HepG2 (cell line): Measurements from ENCODE around the gene SORL1-AS1.

Experiments used
- ATAC-seq: fragments of 200-7000 bp; cut with Tn5 transposase; 3 replicates; pipeline ENCODE4 v1.9.1; 2020; ENCODE audit warnings: mild to moderate bottlenecking, moderate library complexity
- BruUV-seq: library from RNA; stranded (reverse); fragments of 400-500 nt; replicated peaks from 2 replicates; lab custom pipeline; 2021; lab: Mats Ljungman, UMichigan
- CTCF ChIA-PET: fragments of 300-600 bp; formaldehyde crosslinking; extraction: SDS; loops from one replicate; lab custom pipeline; 2021; ENCODE audit warnings: low total read pairs, inconsistent platforms, low intra/inter-chr PET ratio; lab: Yijun Ruan, JAX
- POLR2A ChIA-PET: fragments of 350-600 bp; sonication (Branson Sonifier 250); formaldehyde crosslinking; loops from one replicate; lab custom pipeline; 2020; ENCODE audit warnings: antibody characterized with exemption, inconsistent platforms; lab: Yijun Ruan, JAX
- DNase-seq: peaks from one replicate; pipeline ENCODE4 v3.0.0-alpha.2; 2015; ENCODE audit warnings: low spot score
- FAIRE-seq: peaks from 3 replicates; lab custom pipeline; 2011; peaks lifted over from hg19 to GRCh38; lab: Jason Lieb, UNC
- H2AFZ ChIP-seq: one replicate; pipeline ENCODE4 v1.6.1; 2011; ENCODE audit warnings: low read length, inconsistent platforms
- H3K27ac ChIP-seq: fragments of 300-600 bp; 3 replicates; pipeline ENCODE4 v1.8.0; 2011; ENCODE audit warnings: mixed run types, mild to moderate bottlenecking, mixed read lengths, low read length, inconsistent platforms; ENCODE audit not compliant: insufficient read depth; ENCODE audit errors: extremely low read length
- H3K27me3 ChIP-seq, 2 experiments: fragments of 200-600 bp in 1 of 2; 2 replicates in 1 of 2; 3 replicates in 1 of 2; pipeline versions ENCODE4 v1.6.0 to v1.8.0; 2011; ENCODE audit warnings: low read length in 2 of 2, mild to moderate bottlenecking in 2 of 2, moderate library complexity in 2 of 2, inconsistent platforms in 1 of 2; ENCODE audit not compliant: insufficient read depth in 2 of 2, control insufficient read depth in 1 of 2
- H3K36me3 ChIP-seq, 2 experiments: fragments of 200-600 bp in 1 of 2; replicated peaks in 1 of 2; 2 replicates in 1 of 2; 3 replicates in 1 of 2; pipeline versions ENCODE4 v1.5.1 to v1.8.0; 2011; ENCODE audit warnings: low read length in 2 of 2, inconsistent platforms in 1 of 2; ENCODE audit not compliant: insufficient read depth in 2 of 2, control insufficient read depth in 1 of 2
- H3K4me1 ChIP-seq: 2 replicates; pipeline ENCODE4 v1.5.1; 2012; ENCODE audit warnings: low read length, inconsistent platforms; ENCODE audit not compliant: insufficient read depth
- H3K4me2 ChIP-seq: 2 replicates; pipeline ENCODE4 v1.6.0; 2011; ENCODE audit warnings: low read depth, low read length, inconsistent platforms
- H3K4me3 ChIP-seq, 3 experiments: fragments of 200-600 bp in 1 of 3; sonication (generic), shearing (Covaris generic) in 1 of 3; replicated peaks in 1 of 3; 2 replicates each; pipeline ENCODE4 v1.5.1; 2011 to 2016; ENCODE audit warnings: low read length in 3 of 3, inconsistent platforms in 2 of 3, low read depth in 2 of 3, mild to moderate bottlenecking in 2 of 3, control low read depth in 1 of 3, mixed read lengths in 1 of 3; ENCODE audit not compliant: insufficient read depth in 1 of 3
- H3K79me2 ChIP-seq: one replicate; pipeline ENCODE4 v1.6.1; 2011; ENCODE audit warnings: low read length, inconsistent platforms; ENCODE audit not compliant: insufficient read depth
- H3K9ac ChIP-seq: 2 replicates; pipeline ENCODE4 v1.6.0; 2011; ENCODE audit warnings: mild to moderate bottlenecking, low read depth, low read length, inconsistent platforms; ENCODE audit not compliant: insufficient read depth
- H3K9me3 ChIP-seq: 2 replicates; pipeline ENCODE4 v1.5.1; 2012; ENCODE audit warnings: mild to moderate bottlenecking, low read length
- H4K20me1 ChIP-seq: 2 replicates; pipeline ENCODE4 v1.6.0; 2011; ENCODE audit warnings: inconsistent platforms, mild to moderate bottlenecking, low read length, moderate library complexity; ENCODE audit not compliant: insufficient read depth
- CBX1 ChIP-seq: IDR thresholded peaks from one replicate; pipeline ENCODE4 v1.6.1; 2016; ENCODE audit warnings: antibody characterized with exemption, low read depth
- CEBPB ChIP-seq: IDR thresholded peaks from 2 replicates; pipeline ENCODE4 v1.6.1; 2011; ENCODE audit warnings: low read depth, low read length, improper control_type of control experiment, borderline replicate concordance
- GZF1 ChIP-seq: sonication (generic); formaldehyde crosslinking; IDR thresholded peaks from 2 replicates; pipeline ENCODE4 v1.5.1; 2020; ENCODE audit warnings: mild to moderate bottlenecking, missing genetic modification reagents
- HNF1B ChIP-seq: sonication (generic); formaldehyde crosslinking; IDR thresholded peaks from 2 replicates; pipeline ENCODE4 v1.5.1; 2020; ENCODE audit warnings: mild to moderate bottlenecking, moderate library complexity, missing genetic modification reagents
- KDM5A ChIP-seq: fragments of 200-600 bp; sonication (generic); IDR thresholded peaks from 2 replicates; pipeline ENCODE4 v1.7.0; 2018; ENCODE audit warnings: antibody characterized with exemption, mild to moderate bottlenecking, low read length, borderline replicate concordance
- NAIF1 ChIP-seq: sonication (generic); formaldehyde crosslinking; IDR thresholded peaks from 2 replicates; pipeline ENCODE4 v1.5.0; 2020; ENCODE audit warnings: mild to moderate bottlenecking, missing genetic modification reagents, borderline replicate concordance
- NR2C2 ChIP-seq: sonication (generic); formaldehyde crosslinking; IDR thresholded peaks from 2 replicates; pipeline ENCODE4 v1.4.0; 2020; ENCODE audit warnings: missing genetic modification reagents, mild to moderate bottlenecking, moderate library complexity, borderline replicate concordance
- POGZ ChIP-seq: sonication (generic); formaldehyde crosslinking; IDR thresholded peaks from 2 replicates; pipeline ENCODE4 v1.4.0; 2020; ENCODE audit warnings: mild to moderate bottlenecking, missing genetic modification reagents
- TOPORS ChIP-seq: sonication (generic); formaldehyde crosslinking; IDR thresholded peaks from 2 replicates; pipeline ENCODE4 v1.8.0; 2023; ENCODE audit warnings: mild to moderate bottlenecking, missing genetic modification reagents
- ZNF121 ChIP-seq: sonication (generic); formaldehyde crosslinking; IDR thresholded peaks from 2 replicates; pipeline ENCODE4 v1.5.0; 2020; ENCODE audit warnings: mild to moderate bottlenecking, missing genetic modification reagents
- ZNF20 ChIP-seq: sonication (generic); formaldehyde crosslinking; IDR thresholded peaks from 2 replicates; pipeline ENCODE4 v1.4.0; 2020; ENCODE audit warnings: mild to moderate bottlenecking, moderate library complexity, missing genetic modification reagents
- ZNF513 ChIP-seq: sonication (generic); formaldehyde crosslinking; conservative IDR thresholded peaks from 2 replicates; pipeline ENCODE4 v1.5.0; 2020; ENCODE audit warnings: missing genetic modification reagents
- WGBS: methylation state at CpG from one replicate; pipeline ENCODE4 v1.1.6; 2017; ENCODE audit warnings: low lambda C conversion rate; 5-methylcytosine and 5-hydroxymethylcytosine counted together
- in situ Hi-C: cut with HindIII; loops from 2 replicates; pipeline ENCODE4 v1.10.0; 2017; ENCODE audit warnings: low pct_unique_long_range_greater_than_20kb; ENCODE audit not compliant: extremely low pct_ligation_motif_present
- intact Hi-C: fragments of 100-400 bp; cut with micrococcal nuclease; formaldehyde crosslinking; loops from one replicate; pipeline ENCODE4 v1.10.0; 2022; ENCODE audit not compliant: unreplicated experiment
- TF ChIP-seq, protein P1 (sequence below): sonication (generic); formaldehyde crosslinking; IDR thresholded peaks from 2 replicates; pipeline ENCODE4 v1.4.0; 2020; ENCODE audit warnings: mild to moderate bottlenecking, missing genetic modification reagents

Gene SORL1-AS1

DNA sequence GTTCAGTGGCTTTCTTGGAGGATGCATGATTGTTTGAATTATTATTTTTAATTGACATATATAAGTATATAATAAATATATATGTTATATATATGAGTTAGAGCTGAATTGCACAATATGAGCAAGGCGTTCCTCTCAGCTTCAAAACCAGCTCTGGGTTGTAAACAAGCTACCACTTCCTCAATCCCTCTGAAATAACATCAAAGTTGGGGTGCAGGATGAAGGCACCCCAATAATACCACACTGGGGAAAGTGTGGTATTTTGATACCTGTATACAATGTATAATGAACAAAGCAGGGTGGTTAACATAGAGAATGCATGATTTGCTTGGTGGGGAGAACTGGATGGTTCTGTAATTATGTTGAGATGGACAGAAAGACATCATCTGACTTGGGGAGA lies 2.4 kb downstream of the SORL1-AS1 start:
- WGBS: 81% methylated on average over 1 of the region's 1 CpG
- Histone ChIP-seq H3K27ac (no peak overlapping the region), H3K9me3 (no peaks in the 10 kb centered on the region), H4K20me1 (no peaks in the 10 kb centered on the region), H2AFZ (no peak overlapping the region), H3K4me2 (peak overlapping the region; percentile 84), H3K36me3 (no peaks in the 10 kb centered on the region), H3K79me2 (peaks cover 32% of the 10 kb centered on the region), H3K27me3 (peaks cover 0 to 6% of the 10 kb centered on the region in 2 experiments; a peak in 1 of 5 replicates), H3K4me3 (peak overlapping the region; percentile 70 to 96 (median 94)), H3K4me1 (peaks cover 80% of the 10 kb centered on the region), H3K9ac (peak overlapping the region; percentile 73; the same call in 1 of the 2 replicates)
- FAIRE-seq (no peak), DNase-seq (no peak), ATAC-seq (no peak)
- intact Hi-C loops (loop anchor here (5.0 kb wide), 1 partner anchor 102 kb away; no protein-coding TSS in a partner anchor), in situ Hi-C loops (loop anchor here (5.0 kb wide), 1 partner anchor 112 kb away; no protein-coding TSS in a partner anchor)
- TF ChIP-seq ZNF513 (CRISPR knock-in tag) (no peak), CEBPB (0 out of 2 replicates have a peak, but pooled peaks have one; percentile 12)
- CTCF ChIA-PET: no interaction called here
- BruUV-seq: no TSS peak
- POLR2A ChIA-PET: interaction anchor here (1.1 to 2.5 kb wide), 2 partner anchors 10 to 115 kb away, joined by 3 to 21 read pairs; no protein-coding TSS in a partner anchor

DNA sequence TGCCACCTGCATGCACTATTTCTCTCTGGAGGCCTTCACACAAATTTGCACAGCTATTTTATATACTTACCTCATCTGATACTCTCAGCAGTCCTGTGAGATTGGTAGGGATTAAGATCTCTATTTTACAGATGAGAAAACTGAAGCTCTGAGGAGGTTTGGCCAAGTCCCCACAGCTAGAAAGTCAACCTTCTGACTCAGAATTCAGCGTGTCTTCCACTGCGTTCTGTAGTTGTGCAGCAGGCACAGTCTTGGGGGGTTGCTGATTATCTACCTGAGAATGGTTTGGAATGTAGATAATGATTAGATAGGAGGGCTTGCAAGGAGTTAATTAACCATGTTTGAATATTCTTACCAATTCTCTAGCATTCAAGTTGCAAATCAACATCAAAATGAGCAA lies 3.1 kb downstream of the SORL1-AS1 start:
- Histone ChIP-seq H3K4me2 (peak overlapping the region; percentile 13; the same call in 1 of the 2 replicates), H3K9ac (no peak overlapping the region), H3K27ac (no peak overlapping the region), H3K27me3 (peaks cover 0 to 6% of the 10 kb centered on the region in 2 experiments; a peak in 1 of 5 replicates), H4K20me1 (no peaks in the 10 kb centered on the region), H3K4me3 (no peak overlapping the region), H3K9me3 (no peaks in the 10 kb centered on the region), H3K79me2 (peaks cover 24% of the 10 kb centered on the region), H3K36me3 (no peaks in the 10 kb centered on the region), H3K4me1 (peaks cover 73% of the 10 kb centered on the region), H2AFZ (no peak overlapping the region)
- 93% methylated on average over 2 of the region's 2 CpGs for WGBS
- DNase-seq: no peak
- no peak for FAIRE-seq
- intact Hi-C loops: loop anchor here (5.0 kb wide), 1 partner anchor 103 kb away; no protein-coding TSS in a partner anchor
- POLR2A ChIA-PET: no interaction called here
- CTCF ChIA-PET: no interaction called here
- no TSS peak for BruUV-seq
- no peak for ATAC-seq
- in situ Hi-C loops: loop anchor here (5.0 kb wide), 1 partner anchor 113 kb away; no protein-coding TSS in a partner anchor
- TF ChIP-seq GZF1 (CRISPR knock-in tag) (no peak), KDM5A (no peak), NR2C2 (CRISPR knock-in tag) (no peak), HNF1B (CRISPR knock-in tag) (no peak), TOPORS (no peak), CBX1 (no peak), ZNF20 (CRISPR knock-in tag) (no peak), ZNF121 (CRISPR knock-in tag) (no peak), NAIF1 (CRISPR knock-in tag) (no peak), POGZ (no peak)
- TF ChIP-seq, protein P1, sequence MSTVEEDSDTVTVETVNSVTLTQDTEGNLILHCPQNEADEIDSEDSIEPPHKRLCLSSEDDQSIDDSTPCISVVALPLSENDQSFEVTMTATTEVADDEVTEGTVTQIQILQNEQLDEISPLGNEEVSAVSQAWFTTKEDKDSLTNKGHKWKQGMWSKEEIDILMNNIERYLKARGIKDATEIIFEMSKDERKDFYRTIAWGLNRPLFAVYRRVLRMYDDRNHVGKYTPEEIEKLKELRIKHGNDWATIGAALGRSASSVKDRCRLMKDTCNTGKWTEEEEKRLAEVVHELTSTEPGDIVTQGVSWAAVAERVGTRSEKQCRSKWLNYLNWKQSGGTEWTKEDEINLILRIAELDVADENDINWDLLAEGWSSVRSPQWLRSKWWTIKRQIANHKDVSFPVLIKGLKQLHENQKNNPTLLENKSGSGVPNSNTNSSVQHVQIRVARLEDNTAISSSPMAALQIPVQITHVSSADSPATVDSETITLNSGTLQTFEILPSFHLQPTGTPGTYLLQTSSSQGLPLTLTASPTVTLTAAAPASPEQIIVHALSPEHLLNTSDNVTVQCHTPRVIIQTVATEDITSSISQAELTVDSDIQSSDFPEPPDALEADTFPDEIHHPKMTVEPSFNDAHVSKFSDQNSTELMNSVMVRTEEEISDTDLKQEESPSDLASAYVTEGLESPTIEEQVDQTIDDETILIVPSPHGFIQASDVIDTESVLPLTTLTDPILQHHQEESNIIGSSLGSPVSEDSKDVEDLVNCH (CRISPR knock-in tag): no peak
